ENCODE measurements around the gene C6orf52.
"Not testable (repeated sequence)": the region's sequence is repeated elsewhere in the genome, so short reads cannot be mapped to it uniquely, and the experiment has no call there.

C6orf52 gene

GRCh38 chr6:10695086-10695657 lies 756 bp upstream of the C6orf52 start:
- no peak for DNase-seq

DNA sequence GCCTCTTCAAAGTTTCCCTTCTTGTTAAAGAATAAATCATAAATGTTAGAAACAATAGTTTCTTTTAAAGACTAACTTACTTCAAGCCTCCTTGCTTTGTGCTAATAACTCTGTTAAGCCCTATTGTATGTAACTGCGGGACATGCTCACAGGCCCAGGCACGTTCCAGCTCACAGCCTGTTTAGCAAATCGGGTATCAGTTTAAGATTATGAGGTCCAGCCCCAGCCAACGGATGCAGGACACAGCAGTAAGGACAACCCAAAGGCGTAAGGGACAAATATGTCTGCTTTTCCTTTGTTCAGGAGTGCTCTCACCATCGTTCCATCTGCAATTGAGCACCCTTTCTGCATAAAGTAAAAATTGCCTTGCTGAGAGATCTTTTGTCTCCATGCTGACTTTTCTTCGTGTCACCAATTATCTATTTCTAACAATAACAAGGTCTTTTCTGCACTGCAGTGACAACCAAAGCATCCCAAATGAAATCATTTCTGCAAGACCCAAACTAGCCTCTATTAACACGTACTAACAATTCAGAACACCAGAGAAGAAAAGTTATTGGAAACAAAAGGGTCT lies 1.4 kb downstream of the C6orf52 start:
- DNase-seq, result no peak

DNA sequence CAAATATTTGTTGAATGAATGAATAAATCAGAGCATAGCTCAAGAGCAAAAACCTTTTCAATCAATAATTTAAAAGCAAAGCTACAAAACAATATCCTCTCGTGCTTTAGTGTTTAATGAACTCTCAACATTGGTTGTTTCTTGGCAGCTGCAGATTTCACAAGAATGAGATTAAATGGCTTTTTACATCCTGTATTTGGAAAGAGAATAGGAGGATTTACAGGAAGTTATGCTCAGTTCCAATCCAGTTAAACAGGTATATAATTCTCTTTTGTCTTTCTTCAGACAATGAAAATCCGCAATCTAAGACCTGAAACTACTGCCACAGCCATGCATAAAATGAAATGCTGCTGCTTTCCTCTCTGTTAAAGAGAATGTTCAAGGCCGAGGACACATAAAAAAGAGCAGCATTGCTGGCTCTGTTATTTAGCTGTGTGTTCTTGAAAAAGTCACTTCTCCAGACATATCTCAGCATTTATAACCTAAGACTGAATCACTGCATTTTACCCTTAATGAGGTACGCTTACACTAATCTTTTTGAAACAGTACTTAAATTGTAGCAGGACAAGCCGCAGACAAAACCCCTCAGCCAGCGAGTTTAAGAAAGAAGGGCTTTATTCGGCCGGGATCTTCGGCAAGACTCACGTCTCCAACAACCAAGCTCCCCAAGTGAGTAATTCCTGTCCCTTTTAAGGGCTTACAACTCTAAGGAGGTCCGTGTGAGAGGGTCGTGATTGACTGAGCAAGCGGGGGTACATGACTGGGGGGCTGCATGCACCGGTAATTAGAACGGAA lies 3.6 kb downstream of the C6orf52 start:
- DNase-seq, result no peak

DNA sequence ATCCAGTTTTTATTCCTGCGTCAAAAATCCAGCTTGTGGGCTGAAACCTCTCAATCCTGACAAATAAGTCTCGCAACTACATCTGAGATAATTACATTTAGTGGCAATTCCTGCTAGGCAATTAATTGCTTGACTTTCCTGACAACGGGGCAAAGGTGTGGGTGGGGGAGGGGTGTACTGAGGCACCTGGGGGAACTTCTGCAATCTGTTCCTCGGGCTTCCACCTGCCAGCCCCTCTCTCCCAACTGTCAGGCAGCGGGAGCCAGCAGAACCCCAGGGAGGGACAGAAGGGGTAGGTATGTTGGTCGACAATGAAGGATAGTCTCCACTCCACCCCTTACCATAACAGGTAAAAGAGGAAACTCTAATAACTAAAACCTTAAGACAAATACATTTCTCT lies 6.8 kb downstream of the C6orf52 start:
- no peak for DNase-seq

GRCh38 chr6:10686901-10687300 lies 7.5 kb downstream of the C6orf52 start:
- DNase-seq, result no peak

- no peak for DNase-seq
These were observed 9.1 kb downstream of the C6orf52 start for GRCh38 chr6:10685092-10685915.

- no peak for DNase-seq
These were observed 9.8 kb downstream of the C6orf52 start for GRCh38 chr6:10684618-10685017.

DNA sequence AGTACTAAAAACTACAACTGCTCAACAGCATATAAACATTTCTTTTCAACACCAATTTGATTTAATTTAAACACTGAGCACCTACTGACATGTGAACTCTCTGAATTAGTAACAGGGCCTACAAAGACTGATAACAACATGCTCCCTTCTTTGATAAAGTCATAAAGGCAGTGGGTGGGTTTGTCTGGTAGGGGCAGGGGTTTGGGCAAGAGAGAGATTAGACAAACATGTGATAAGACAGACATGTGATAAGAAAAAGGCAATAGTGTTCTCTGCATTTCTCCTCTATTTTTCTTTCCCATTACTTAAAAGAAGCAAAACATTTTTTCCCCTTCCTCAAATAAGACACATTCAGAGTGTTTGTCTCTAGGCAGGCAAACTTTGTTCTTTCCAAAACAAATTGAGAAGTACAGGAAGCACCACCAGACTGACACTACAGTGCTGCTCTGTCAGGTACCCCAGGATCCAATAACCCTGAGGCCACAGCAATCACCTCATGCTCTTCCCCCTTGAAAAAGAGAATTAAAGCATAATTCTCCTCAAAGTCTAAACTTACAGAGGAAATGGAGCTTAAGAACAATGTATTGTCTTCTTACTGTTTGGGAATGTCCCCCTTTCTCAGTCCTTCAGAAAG lies 11.9 kb downstream of the C6orf52 start:
- no peak for DNase-seq

DNA sequence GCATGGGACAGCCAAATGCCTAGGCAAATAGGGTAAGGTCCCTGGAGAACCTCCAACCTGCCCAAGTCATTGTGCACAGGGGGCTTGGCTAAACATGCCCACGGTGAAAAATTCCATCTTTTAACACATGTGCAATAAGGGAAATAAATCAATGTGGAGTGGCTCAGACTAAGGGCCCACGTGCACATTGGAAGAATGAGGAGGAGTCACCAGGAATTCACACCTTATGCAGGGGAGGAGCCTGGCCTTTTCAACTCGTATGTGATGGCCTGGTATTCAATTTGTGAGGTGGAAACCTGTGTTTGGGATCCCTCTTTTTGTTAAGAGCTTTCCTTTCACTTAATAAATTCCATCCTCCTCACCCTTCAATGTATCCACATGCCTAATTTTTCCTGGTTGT lies 12.6 kb downstream of the C6orf52 start:
- no peak for DNase-seq

GRCh38 chr6:10678456-10678855 lies 16.0 kb downstream of the C6orf52 start:
- no peak for DNase-seq

GRCh38 chr6:10676403-10676802 lies 18.0 kb downstream of the C6orf52 start:
- DNase-seq, result no peak

DNA sequence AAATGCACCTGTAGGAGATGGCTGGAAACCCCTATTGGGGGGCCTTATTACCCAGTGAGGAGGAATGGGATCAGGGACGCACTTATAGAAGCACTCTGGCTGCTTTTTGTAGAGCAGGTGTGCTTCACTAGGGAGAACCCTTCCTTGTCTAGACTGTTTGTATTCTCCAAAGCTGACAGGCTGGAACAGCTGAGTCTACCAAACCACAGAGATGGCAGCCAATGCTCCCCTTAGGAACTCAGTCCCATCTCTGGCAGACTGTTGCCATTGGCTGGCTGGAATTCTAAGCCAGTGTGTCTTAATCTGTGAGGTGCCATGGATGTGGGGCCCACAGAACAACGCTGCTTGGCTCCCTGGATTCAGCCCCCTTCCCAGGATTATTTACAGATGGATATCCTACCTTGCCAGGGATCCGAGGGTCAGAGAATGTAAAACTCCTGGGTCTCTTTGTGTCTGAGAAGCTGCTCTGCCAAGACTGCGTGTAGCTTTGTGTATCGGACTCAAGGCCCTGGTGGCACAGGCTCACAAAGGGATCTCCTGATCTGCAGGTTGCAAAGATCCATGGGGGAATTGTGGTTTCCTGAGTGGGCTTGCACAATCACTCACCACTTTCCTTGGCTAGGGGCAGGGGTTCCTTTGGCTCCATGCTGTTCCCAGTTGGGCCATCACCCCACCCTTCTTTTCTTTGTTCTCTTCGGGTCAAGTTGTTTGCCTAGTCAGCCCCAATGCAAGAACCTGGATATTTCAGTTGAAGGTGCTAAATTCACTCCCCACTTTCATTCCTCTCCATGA lies 26.1 kb downstream of the C6orf52 start:
- DNase-seq, result no peak

DNA sequence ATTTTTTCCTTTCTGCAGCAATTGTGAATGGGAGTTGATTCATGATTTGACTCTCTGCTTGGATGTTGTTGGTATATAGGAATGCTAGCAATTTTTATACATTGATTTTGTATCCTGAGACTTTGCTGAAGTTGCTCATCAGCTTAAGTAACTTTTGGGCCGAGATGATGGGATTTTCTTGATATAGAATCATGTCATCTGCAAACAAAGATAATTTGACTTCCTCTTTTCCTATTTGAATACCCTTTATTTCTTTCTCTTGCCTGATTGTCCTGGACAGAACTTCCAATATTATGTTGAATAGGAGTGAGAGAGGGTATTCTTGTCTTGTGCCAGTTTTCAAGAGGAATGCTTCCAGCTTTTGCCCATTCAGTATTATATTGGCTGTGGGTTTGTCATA lies 28.8 kb downstream of the C6orf52 start:
- DNase-seq, result not testable (repeated sequence)

- DNase-seq, result no peak
These were observed 31.7 kb downstream of the C6orf52 start for GRCh38 chr6:10662742-10663141.

DNA sequence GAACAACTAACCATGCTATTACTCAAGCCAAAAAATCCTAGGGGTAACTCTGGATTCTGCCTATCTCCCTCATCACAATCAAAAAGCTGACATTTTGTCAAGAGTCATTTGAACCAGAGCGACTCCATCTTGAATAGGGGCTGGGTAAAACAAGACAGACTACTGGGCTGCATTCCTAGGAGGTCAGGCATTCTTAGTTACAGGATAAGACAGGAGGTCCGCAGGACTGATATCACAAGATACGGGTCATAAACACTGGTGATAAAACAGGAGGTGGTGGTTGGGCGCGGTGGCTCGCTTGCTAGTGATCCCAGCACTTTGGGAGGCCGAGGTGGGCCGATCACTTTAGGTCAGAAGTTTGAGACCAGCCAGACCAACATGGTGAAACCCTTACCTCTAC lies 32.2 kb downstream of the C6orf52 start:
- DNase-seq, result no peak

- DNase-seq, result not testable (repeated sequence)
These were observed 33.8 kb downstream of the C6orf52 start for GRCh38 chr6:10660431-10661191.

DNA sequence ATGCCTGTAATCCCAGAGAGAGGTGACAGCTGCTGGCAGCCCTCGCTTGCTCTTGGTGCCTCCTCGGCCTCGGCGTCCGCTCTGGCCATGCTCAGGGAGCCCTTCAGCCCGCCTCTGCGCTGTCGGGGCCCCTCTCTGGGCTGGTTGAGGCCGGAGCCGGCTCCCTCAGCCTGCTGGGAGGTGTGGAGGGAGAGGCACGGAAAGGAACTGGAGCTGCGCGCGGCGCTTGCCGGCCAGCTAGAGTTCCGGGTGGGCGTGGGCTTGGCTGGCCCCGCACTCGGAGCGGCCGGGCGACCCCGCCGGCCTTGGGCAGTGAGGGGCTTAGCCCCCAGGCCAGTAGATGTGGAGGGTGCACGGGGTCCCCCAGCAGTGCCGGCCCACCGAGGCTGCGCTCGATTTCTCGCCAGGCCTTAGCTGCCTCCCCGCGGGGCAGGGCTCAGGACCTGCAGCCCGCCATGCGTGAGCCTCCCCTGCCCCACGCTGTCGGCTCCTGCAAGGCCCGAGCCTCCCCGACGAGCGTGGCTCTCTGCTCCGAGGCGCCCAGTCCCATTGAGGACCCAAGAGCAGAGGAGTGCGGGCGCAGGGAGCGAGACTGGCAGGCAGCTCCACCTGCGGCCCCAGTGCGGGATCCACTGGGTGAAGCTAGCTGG lies 34.6 kb downstream of the C6orf52 start:
- DNase-seq, result peak; percentile 21

GRCh38 chr6:10658910-10659698 lies 35.3 kb downstream of the C6orf52 start:
- DNase-seq, result no peak

DNA sequence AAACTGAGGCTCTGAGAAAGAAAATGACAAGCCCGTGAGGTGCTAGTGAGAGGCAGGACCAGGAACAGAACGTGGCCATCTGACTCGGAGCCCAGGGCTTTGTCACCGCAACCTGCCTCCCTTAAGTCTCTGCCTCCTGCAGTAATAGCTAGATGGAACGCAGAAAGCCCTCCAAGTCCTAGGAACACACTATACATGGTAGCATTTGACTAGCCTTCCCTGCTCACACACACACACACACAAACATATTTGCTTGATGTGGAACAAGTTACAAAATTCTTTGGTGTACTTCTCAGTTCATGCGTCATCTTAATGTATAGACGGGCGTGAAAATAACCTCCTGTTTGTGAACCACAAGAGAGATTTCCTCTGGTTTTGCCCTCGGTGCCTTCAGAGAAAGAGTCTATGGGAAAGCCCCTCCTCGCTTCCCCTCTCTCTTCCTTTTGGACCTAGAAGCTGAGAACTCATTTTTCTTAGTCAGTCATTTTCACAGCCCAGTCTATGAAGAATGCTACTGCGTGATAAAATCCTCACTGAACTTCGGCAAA lies 38.8 kb downstream of the C6orf52 start:
- DNase-seq, result no peak

- DNase-seq, result no peak
These were observed 50.2 kb downstream of the C6orf52 start for GRCh38 chr6:10644225-10644624.

All from retina (tissue), 1 donor.